GM19467 (cell line): ENCODE measurements around the gene GUCY1A2.

Experiments
- ATAC-seq: cut with Tn5 transposase; IDR thresholded peaks from one replicate; pipeline ENCODE4 v1.9.1; 2021; ENCODE audit warnings: mild to moderate bottlenecking, moderate library complexity; ENCODE audit not compliant: unreplicated experiment

Gene GUCY1A2

DNA sequence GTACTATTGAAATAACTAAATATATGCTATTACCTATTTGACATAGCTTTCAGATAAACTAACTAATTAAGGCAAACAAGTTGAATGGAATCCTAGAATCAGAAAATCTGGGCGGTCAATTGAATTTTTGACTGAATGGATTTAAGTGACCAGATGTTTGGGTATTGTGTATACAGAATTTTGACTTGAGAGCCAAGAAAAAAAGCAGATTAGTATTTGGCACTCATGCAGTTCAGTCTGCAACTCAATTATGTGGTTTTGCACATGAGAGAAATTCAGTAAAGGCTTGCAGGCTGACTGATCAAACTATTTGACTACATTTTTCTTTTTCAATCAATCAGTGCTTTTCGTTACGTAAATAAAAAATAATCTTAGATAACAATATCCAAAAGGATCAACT is 254.8 kb downstream of the GUCY1A2 start:
- no peak for ATAC-seq

DNA sequence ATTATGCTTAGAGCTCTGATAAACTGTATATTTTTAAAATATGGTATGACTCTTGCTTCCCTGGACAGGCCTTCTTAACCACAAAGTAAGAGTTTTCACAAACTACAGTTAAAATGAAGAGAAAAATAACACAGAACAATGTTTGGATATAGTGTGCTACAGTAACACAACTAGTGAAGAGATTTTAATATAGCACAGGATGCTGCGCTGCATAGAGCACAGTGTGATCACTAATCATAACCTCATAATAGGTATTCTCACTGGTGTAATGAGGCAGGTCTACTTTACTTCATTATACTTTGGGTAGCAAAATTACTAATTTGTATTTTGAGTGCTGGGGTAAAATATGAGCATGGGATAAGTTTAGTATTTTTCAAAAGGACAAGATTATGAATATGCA is 256.5 kb downstream of the GUCY1A2 start:
- no peak for ATAC-seq

DNA sequence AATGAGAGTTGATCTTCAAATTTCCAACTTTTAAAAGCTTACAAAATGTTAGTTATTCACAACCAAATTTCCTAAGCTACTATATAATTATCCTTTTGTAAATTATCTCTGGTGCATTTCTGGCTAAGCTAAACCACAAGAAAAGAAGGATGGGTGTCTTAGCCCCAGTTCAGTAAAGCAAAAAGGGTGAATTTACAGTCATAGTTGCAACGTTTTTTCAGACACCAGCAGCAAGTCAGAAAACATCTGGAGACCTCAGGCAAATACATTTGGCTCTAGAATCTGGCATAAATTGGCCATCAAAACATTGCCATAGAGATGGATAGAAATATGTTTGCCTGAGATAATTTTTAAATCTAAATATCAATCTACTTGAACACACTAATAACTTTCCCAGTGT is 257.0 kb downstream of the GUCY1A2 start:
- no peak for ATAC-seq

DNA sequence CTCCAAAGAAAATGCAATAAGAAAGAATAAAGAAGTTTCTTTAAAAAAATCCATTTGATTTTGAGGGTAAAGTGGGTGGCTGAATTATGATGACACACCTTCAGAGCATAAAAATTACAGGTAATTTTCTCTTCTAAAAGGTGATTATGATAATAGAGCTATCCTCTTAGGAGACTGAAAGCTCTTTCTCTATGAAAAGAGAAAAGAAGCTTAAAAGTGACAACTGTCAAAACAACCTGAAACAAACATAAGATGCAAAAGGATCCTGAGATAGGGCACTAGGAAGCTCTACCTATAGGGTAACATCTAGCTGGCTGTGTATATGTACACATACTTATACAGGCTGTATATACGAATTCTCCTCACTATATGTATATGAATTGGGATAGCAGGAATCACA is 270.2 kb downstream of the GUCY1A2 start:
- ATAC-seq = no peak

DNA sequence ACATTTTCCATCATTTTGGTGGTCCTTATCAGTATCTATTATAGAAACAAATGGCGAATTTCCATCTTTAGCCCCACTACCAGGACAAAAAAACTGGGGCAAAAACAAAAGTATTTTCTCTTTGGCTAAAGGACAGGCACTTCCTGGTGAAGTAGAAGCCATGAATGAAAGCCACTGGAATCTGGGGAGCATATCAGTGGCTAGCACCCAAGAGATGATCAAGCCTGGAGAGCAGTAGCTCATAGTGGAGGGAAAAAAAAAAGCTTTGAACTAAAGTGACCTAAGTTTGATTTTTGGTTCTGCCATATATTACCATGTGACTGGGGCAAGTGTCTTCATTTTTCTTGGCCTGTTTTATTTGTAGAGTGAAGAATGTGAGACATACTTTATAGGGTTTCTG is 272.3 kb downstream of the GUCY1A2 start:
- ATAC-seq = no peak

DNA sequence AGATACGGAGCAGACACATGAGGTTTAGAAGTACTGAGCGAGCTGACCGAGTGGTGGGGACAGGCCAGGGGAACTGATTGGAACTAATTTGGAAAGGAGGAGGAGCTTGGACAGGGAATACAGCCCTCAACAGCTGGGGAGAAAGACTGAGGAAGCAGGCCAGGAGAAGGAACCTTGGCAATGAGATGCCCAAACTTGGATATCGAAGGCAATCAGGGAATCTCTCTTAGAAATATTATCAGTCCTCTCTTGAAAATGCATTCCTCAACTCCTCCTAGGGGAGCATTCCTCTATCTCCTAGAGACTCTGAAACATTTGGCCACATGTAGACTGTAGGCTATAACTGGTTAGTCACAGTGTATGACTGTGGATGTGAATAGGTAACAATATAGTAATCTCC is 284.6 kb downstream of the GUCY1A2 start:
- ATAC-seq = no peak

DNA sequence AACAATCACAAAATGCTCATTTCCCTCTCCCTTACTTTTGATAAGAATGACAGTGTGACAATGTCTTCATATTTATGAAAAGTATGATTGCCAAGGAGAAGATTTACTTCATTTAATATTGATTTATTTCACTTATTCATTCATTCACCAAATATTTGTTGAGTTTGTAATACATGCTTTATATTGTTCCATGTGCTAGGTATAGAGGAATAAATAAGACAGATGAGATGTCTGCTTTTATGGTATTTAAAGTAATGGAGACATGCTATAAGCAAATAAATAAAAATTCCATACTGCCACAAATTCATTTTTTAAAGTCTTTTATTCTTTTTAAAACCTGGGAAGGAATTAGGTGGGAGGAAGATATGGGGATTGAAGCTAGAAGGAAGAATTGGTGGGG is 289.4 kb downstream of the GUCY1A2 start:
- no peak for ATAC-seq

DNA sequence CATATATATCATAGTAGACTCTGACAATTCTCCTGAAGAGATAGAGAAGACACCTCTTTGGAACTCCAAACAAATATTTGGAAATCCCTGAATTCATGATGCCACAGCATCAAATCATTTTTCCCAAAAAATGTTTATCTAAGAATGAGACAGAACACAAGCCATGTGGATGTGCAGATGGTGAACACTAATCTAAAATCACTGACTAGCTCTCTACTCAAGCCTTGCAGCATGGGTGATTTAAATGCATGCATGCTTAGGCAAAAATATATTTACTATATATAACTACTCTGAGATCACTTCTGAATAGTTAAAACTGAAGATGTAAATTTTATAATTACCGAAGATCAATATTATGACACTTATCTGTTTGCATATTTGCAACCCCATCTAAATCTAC is 289.9 kb downstream of the GUCY1A2 start:
- ATAC-seq = no peak

DNA sequence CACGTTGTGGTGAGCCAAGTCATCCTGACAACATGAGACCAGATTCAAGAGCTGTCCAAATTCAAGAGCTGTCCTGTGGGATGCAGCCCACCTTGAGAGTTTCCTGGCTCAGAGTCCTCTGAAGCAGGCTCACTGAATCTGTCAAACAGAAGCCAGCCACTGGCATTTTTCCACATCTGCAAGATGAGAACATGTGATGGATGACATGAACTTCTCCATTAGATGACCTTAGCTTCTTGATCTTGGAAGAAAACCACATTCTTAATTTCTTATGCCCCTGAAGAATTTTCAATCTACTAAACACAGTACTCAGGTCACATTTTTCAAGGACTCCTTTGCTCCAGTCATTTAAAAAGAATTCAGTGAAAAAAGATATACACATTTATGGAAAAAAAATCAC is 291.0 kb downstream of the GUCY1A2 start:
- no peak for ATAC-seq

DNA sequence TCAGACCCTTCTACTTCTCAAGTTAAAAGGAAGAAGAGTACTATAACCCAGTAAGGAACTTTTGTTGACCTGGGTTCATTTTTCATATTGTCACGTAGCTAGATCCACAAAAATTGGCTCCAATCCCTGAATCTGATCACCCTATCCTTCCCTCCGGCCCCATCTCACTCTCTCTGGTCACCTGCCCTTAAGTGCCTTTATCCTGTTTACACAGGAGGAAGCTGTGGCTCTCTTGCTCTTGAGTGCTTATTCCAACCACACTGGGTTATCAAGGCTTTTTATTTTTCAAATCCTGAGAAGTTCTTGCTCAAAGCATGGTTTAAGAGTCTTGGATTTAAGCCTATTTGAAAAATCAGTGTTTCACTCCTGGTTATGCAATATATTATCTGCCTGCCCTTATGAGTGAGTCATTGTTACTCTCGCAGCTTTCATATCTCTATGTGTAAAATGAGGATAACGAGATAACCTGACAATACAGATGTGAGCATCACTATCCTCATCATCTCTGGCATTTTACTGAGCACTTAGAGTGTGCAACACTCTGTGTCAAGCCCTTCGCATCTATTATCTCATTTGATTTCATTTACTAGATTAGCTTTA is 293.9 kb downstream of the GUCY1A2 start:
- ATAC-seq = no peak

DNA sequence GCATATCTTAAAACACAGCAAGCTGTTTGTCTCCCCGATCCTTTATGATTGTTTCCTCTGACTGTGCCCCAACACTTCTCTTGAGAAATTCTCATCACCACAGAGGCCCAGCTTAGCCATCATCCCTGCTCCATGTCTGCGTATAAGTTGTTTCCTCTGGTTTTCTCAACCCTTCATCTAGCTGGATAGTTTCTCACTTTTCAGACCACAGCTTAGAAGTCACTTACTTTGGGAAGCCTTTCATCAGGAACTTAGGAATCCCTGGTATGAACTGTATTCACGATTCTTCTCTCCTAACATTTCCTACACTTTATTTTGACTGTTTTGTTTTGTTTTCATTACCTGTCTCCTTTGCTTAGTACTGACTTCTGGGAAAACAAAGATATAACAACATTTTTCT is 295.2 kb downstream of the GUCY1A2 start:
- ATAC-seq = no peak

DNA sequence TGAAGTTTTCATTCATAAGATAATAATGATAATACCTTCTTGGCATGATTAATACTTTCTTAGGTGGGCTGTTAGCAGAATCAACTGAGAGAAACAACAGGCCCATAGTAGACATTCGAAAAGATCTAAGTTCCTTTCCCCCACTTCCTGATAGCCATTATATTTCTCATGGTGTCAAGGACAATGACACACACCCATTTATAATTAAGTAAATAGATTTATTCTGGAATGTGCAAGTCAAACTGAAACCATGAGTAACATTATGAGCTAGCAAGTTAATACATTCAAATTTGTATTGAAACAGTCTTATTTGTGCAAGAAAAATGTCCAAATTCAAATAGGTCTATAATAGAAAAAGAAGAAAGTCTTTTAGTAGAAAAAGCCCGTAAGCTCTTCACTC is 301.1 kb downstream of the GUCY1A2 start:
- ATAC-seq = no peak

DNA sequence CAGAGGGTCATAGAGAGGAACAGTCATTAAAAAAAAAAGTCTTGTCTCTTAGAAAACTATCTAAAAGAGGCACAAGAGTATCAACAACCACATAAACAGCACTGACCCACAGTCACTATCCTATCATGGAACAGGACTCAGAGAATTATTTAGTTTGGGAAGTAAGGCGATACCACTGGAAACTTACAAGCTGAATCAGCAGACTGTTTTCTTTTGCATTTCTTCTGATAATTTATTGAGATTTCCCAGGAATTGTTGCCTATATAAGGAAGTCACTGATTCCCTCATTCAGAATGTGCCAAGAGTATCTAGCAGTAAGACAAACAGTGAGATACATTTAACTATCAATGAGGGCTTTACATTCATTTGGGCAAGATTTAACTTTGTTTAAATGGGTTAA is 304.1 kb downstream of the GUCY1A2 start:
- no peak for ATAC-seq

DNA sequence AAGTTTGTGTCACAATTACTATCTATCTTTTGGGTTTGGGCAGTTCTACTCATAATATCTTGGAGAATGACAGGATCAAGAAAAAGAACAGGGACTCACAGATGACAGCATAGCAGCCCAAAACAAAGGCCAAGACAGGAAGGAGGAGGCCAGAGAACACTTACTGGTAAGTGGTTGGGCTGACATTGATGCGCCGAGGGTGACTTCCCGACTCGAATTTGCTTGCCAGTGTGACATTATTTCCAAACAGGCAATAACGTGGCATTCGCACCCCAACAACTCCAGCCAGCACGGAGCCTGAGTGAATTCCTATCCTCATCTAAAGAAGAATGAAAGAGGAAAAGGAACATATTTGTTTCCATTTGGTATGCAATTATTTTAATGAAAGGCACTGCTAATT is 309.9 kb downstream of the GUCY1A2 start:
- no peak for ATAC-seq

DNA sequence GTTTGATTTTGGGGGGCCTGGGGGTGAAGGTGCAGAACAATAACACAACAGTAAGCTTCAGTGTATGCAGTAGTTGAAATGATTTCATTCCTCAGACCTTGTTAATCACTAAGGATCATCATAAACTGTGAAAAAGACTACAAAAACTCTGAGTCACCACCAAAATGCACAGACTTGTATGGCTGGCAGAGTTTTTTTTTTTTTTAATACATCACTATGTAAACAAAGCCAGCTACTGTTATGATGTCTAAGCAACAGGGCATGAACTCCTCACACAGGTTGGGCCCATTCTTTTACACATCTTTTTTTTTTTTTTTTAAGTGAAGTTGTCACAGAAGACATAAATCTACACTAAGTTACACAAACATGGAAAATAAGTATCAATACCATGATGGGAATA is 311.9 kb downstream of the GUCY1A2 start:
- ATAC-seq = no peak

DNA sequence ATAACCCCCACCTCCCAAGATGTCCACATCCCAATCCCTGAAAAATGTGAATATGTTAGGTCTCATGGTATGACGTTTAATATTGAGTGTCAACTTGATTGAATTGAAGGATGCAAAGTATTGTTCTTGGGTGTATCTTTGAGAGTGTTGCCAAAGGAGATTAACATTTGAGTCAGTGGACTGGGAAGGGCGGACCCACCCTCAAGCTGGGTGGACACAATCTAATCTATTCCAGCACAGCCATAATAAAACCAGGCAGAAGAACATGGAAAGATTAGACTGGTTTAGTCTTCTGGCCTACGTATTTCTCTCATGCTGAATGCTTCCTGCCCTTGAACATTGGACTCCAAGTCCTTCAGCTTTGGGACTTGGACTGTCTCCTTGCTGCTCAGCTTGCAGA is 315.5 kb downstream of the GUCY1A2 start:
- ATAC-seq = no peak

DNA sequence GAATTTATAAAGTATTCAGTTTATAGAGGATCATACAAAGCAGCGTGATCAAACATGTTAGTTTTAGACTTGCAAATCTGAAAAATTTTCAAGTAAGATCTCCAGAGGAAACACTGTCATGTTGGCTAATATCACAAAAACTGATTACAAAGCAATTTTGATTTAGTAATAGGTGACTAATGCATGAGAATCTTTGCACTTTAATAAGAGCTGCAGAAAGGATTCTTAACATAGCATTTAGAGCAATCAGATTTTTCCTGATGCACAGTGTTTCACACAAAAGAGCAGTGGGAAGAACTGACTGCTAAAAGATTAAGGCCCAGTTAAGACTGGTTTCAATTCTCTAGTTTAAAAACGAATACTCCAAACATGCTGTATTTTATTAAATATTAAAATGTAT is 321.2 kb downstream of the GUCY1A2 start:
- no peak for ATAC-seq

DNA sequence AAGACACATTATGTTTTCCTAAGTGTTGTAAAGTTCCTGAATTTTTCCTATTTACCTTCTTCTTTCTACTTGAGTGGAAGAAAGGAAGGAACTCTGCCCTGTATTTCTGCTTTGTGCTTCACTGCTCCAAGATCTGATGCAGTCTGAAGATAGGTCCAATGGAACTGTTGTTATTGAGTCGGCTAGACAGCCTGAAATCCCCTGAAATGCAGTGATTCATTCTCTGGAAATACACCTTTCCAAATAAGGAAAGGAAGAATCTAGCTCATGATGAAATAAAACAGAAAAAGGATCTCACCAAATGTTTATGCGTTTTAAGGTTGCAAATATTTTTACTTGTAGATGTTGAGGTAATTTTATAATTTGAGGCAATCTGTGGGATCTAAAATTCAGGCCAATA is 322.8 kb downstream of the GUCY1A2 start:
- no peak for ATAC-seq

DNA sequence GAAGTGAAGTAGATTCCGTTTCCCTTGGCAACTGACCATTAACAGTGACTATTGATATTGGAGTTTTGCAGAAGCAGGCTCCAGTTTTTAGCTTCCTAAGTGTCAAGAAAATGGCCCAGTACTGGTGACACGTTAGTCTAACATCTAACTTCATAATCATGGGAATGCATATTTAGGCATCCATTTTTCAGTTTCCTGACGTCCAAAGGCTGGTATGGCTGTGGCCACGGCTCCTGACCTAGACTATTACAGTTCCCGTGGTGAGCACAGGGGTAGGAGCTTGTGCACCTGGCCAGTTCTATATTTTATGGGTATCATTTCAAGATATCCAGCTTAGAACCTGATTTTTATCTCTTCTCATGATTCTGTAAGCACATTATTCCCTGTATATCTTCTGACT is 323.8 kb downstream of the GUCY1A2 start:
- no peak for ATAC-seq

DNA sequence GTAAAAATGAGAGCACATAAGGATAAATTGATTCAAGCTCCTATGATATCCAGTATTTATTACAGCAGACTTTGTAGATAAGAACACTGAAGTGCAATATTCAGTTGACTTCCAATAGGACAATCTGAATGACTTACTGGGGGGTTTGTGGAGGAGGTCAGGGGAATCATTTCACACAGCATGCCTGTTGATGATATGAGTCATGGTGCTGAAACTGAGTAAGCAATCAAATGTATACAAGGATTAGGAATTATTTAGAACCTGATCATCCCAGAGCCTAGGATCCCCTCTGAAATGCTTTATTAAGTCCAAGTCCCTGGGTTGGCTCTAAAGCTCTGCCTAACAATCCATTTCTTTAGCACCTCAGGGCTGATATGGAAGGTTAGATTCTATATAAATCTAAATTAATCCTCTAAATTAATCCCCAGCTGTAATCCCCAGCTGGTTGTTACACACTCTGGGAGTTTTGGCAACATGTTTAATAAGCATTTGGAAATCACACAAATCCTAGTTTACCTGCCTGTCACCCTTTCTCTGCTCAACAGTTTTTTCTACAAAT is 326.4 kb downstream of the GUCY1A2 start:
- ATAC-seq = no peak

DNA sequence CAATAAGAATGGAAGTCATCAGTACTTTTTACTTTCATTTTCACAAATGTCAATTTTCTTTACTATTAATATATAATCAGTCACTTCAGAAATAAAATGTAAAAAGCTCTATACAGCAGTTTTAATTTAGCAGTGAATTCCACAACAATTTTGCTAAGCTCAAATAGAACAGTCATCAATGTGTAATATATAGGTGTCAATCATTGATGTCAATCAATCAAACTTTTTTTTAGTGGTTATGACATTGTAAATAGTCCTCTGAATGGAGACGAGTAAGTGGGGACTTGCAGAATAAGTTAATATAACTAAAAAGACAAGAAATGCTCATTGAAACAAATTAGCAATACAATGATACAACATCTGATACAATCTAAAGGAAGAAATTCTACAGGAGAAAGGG is 327.4 kb downstream of the GUCY1A2 start:
- ATAC-seq = no peak

DNA sequence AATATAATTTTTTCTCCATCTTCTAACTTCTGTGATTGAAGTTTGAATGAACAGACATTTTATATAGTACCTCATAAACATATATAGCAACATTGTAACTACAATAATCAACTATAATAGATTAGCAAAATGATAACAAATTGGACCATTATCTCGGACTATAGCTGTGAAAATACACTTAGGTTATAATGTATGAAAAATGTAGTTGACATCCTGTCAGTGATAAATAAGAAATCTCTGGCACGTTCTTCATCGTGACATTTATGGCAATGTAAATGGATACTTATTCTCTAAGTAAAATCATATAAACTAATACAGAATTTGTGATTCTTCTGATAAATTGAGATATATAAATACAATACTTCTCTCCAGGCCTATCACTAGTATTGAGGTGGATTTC is 333.3 kb downstream of the GUCY1A2 start:
- ATAC-seq = no peak

DNA sequence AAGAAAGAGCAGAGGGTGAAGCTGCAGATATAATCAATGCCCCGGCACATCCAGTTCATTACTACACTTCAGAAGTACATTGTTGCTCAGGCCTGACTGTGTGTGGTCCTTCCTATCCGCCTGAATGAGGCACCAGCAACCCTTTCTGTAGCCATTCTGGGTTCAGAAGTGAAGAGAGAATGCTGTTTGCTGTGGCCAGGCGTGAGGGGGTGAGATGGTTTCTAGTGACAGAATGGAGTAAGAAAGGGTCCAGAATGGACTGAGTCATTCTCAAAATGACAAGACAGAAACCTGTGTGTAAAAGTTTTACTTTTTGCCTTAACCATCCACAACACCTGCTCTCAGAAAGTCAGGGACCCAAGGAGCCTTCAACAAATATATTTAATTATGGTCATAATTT is 334.8 kb downstream of the GUCY1A2 start:
- no peak for ATAC-seq
